Measurements from ENCODE around the gene FBXL20. TPM values are rescaled to one million over a fixed set of nuclear protein-coding genes. Genes with fewer than 3 reads are reported as not detected.
"Not testable (repeated sequence)": the region's sequence is repeated elsewhere in the genome, so short reads cannot be mapped to it uniquely, and the experiment has no call there.

The FBXL20 gene
- total RNA-seq, 1 experiment from 2014 or later = 5.0 TPM

- no peaks in the 10 kb centered on the region for H3K9me2 ChIP-seq (replicated peaks; ENCODE audit: low read length)
- H2AFZ ChIP-seq (ENCODE audit: low read length) = no peak overlapping the region
- intact Hi-C loops (cut with micrococcal nuclease) = no loop called here
- peak overlapping the region; percentile 88 for H3K4me2 ChIP-seq (ENCODE audit: low read length)
- H3K9ac ChIP-seq (ENCODE audit: low read length) = peak overlapping the region; percentile 97
- peaks cover 4% of the 10 kb centered on the region; the same call in 1 of the 2 replicates for H3K4me1 ChIP-seq (ENCODE audit: insufficient read depth, low read length)
- no peaks in the 10 kb centered on the region for H3K9me3 ChIP-seq (ENCODE audit: low read length)
- TF ChIP-seq CTCF (conservative IDR thresholded peaks at IDR 0.05; ENCODE audit: low read depth, low read length) (no peak), EZH2 (IDR thresholded peaks at IDR 0.05; ENCODE audit: low read length, unreplicated experiment) (no peak), EZH2phosphoT487 (IDR thresholded peaks at IDR 0.05; ENCODE audit: borderline replicate concordance, low read length) (no peak)
- no peaks in the 10 kb centered on the region for H3K27me3 ChIP-seq (ENCODE audit: low read length)
- peak; percentile 2 for DNase-seq
- ATAC-seq = no peak
- H3F3A ChIP-seq (ENCODE audit: low read length, unreplicated experiment) = no peaks in the 10 kb centered on the region
- peaks cover 44% of the 10 kb centered on the region for H3K79me2 ChIP-seq (ENCODE audit: low read length)
- ChIA-PET CTCF (no interaction called here), POLR2A (ENCODE audit: unreplicated experiment) (interaction anchor here (0.5 to 1.6 kb wide), 2 partner anchors 11 to 769 kb away, joined by 4 to 68 read pairs; partner anchors contain the start of genes CDK12 and WIPF2)
- H3K4me3 ChIP-seq (ENCODE audit: low read length) = peak overlapping the region; percentile 92
- peaks cover 6% of the 10 kb centered on the region; the same call in 1 of the 2 replicates for H3K36me3 ChIP-seq (ENCODE audit: low read depth, low read length)
- no TSS peak for BruUV-seq (replicated peaks)
- no peaks in the 10 kb centered on the region for H4K20me1 ChIP-seq (ENCODE audit: low read length)
- H3K27ac ChIP-seq (ENCODE audit: low read length) = no peak overlapping the region
Measured at GRCh38 chr17:39450051-39450450, 48.6 kb upstream of the FBXL20 start.

- TF ChIP-seq EZH2 (IDR thresholded peaks at IDR 0.05; ENCODE audit: low read length, unreplicated experiment) (no peak), CTCF (conservative IDR thresholded peaks at IDR 0.05; ENCODE audit: low read depth, low read length) (no peak), EZH2phosphoT487 (IDR thresholded peaks at IDR 0.05; ENCODE audit: borderline replicate concordance, low read length) (no peak)
- H3K9me3 ChIP-seq (ENCODE audit: low read length) = no peaks in the 10 kb centered on the region
- no peaks in the 10 kb centered on the region for H3F3A ChIP-seq (ENCODE audit: low read length, unreplicated experiment)
- peaks cover 6% of the 10 kb centered on the region; the same call in 1 of the 2 replicates for H3K36me3 ChIP-seq (ENCODE audit: low read depth, low read length)
- peaks cover 4% of the 10 kb centered on the region; the same call in 1 of the 2 replicates for H3K4me1 ChIP-seq (ENCODE audit: insufficient read depth, low read length)
- H3K9me2 ChIP-seq (replicated peaks; ENCODE audit: low read length) = no peaks in the 10 kb centered on the region
- no peaks in the 10 kb centered on the region for H3K27me3 ChIP-seq (ENCODE audit: low read length)
- ATAC-seq (no peak), DNase-seq (no peak)
- no peak overlapping the region for H3K27ac ChIP-seq (ENCODE audit: low read length)
- no peak overlapping the region for H2AFZ ChIP-seq (ENCODE audit: low read length)
- intact Hi-C loops (cut with micrococcal nuclease) = no loop called here
- H3K4me2 ChIP-seq (ENCODE audit: low read length) = no peak overlapping the region
- peaks cover 44% of the 10 kb centered on the region for H3K79me2 ChIP-seq (ENCODE audit: low read length)
- H4K20me1 ChIP-seq (ENCODE audit: low read length) = no peaks in the 10 kb centered on the region
- CTCF ChIA-PET = no interaction called here
- no TSS peak for BruUV-seq (replicated peaks)
- H3K9ac ChIP-seq (ENCODE audit: low read length) = no peak overlapping the region
- POLR2A ChIA-PET (ENCODE audit: unreplicated experiment) = no interaction called here
- no peak overlapping the region for H3K4me3 ChIP-seq (ENCODE audit: low read length)
Measured at GRCh38 chr17:39447561-39447960, 46.1 kb upstream of the FBXL20 start.

GRCh38 chr17:39443326-39443725 is 41.9 kb upstream of the FBXL20 start:
- TF ChIP-seq CTCF (conservative IDR thresholded peaks at IDR 0.05; ENCODE audit: low read depth, low read length) = no peak
- no peak for TF ChIP-seq EZH2phosphoT487 (IDR thresholded peaks at IDR 0.05; ENCODE audit: borderline replicate concordance, low read length)
- no peak for TF ChIP-seq EZH2 (IDR thresholded peaks at IDR 0.05; ENCODE audit: low read length, unreplicated experiment)
- ChIA-PET POLR2A (ENCODE audit: unreplicated experiment) (no interaction called here), CTCF (no interaction called here)

GRCh38 chr17:39439868-39440267 is 38.4 kb upstream of the FBXL20 start:
- ATAC-seq; H3K27ac ChIP-seq (ENCODE audit: low read length); CTCF ChIA-PET; H4K20me1 ChIP-seq (ENCODE audit: low read length); H3K9ac ChIP-seq (ENCODE audit: low read length); H3K4me1 ChIP-seq (ENCODE audit: insufficient read depth, low read length); H2AFZ ChIP-seq (ENCODE audit: low read length); H3K27me3 ChIP-seq (ENCODE audit: low read length); BruUV-seq (replicated peaks); H3K4me3 ChIP-seq (ENCODE audit: low read length); DNase-seq; H3K9me2 ChIP-seq (replicated peaks; ENCODE audit: low read length); H3K4me2 ChIP-seq (ENCODE audit: low read length); H3K79me2 ChIP-seq (ENCODE audit: low read length); H3F3A ChIP-seq (ENCODE audit: low read length, unreplicated experiment); POLR2A ChIA-PET (ENCODE audit: unreplicated experiment); intact Hi-C loops (cut with micrococcal nuclease); H3K9me3 ChIP-seq (ENCODE audit: low read length): not testable (repeated sequence)
- peaks cover 12% of the 10 kb centered on the region for H3K36me3 ChIP-seq (ENCODE audit: low read depth, low read length)

More at GRCh38 chr17:39443326-39443725, 41.9 kb upstream of the FBXL20 start:
- no peak overlapping the region for H3K4me3 ChIP-seq (ENCODE audit: low read length)
- peaks cover 18% of the 10 kb centered on the region for H3K36me3 ChIP-seq (ENCODE audit: low read depth, low read length)
- H3K27me3 ChIP-seq (ENCODE audit: low read length) = no peaks in the 10 kb centered on the region
- BruUV-seq (replicated peaks) = no TSS peak
- H4K20me1 ChIP-seq (ENCODE audit: low read length) = no peaks in the 10 kb centered on the region
- intact Hi-C loops (cut with micrococcal nuclease) = no loop called here
- H3F3A ChIP-seq (ENCODE audit: low read length, unreplicated experiment) = no peaks in the 10 kb centered on the region
- no peak for ATAC-seq
- H3K4me2 ChIP-seq (ENCODE audit: low read length) = no peak overlapping the region
- H3K4me1 ChIP-seq (ENCODE audit: insufficient read depth, low read length) = no peaks in the 10 kb centered on the region
- H2AFZ ChIP-seq (ENCODE audit: low read length) = no peak overlapping the region
- no peak overlapping the region for H3K27ac ChIP-seq (ENCODE audit: low read length)
- DNase-seq = no peak
- no peak overlapping the region for H3K9ac ChIP-seq (ENCODE audit: low read length)
- peaks cover 15% of the 10 kb centered on the region for H3K79me2 ChIP-seq (ENCODE audit: low read length)
- no peaks in the 10 kb centered on the region for H3K9me2 ChIP-seq (replicated peaks; ENCODE audit: low read length)
- H3K9me3 ChIP-seq (ENCODE audit: low read length) = no peaks in the 10 kb centered on the region
